ENCODE measurements around the gene BAIAP2L1.
"Not testable (repeated sequence)": the region's sequence is repeated elsewhere in the genome, so short reads cannot be mapped to it uniquely, and the experiment has no call there.

The BAIAP2L1 gene

GRCh38 chr7:98321301-98321700 is 79.6 kb downstream of the BAIAP2L1 start:
- Histone ChIP-seq H3K9me2 (replicated peaks; ENCODE audit: insufficient read depth, low read length) (no peaks in the 10 kb centered on the region), H4K20me1 (ENCODE audit: insufficient read depth, low read length) (no peaks in the 10 kb centered on the region), H3K4me1 (ENCODE audit: low read length) (no peaks in the 10 kb centered on the region), H3K36me3 (replicated peaks; ENCODE audit: insufficient read depth, low read length) (no peaks in the 10 kb centered on the region), H3K27ac (ENCODE audit: low read length) (no peak overlapping the region), H3F3A (ENCODE audit: insufficient read depth, low read length) (no peaks in the 10 kb centered on the region), H3K9ac (ENCODE audit: low read length) (no peak overlapping the region), H3K27me3 (replicated peaks; ENCODE audit: insufficient read depth, low read length) (no peaks in the 10 kb centered on the region), H3K79me2 (ENCODE audit: low read length) (peaks cover 30% of the 10 kb centered on the region), H3K4me2 (ENCODE audit: low read depth, low read length) (no peak overlapping the region), H3K4me3 (ENCODE audit: low read length) (no peak overlapping the region), H3K9me3 (replicated peaks; ENCODE audit: insufficient read depth, low read length) (no peaks in the 10 kb centered on the region), H2AFZ (ENCODE audit: low read length) (no peak overlapping the region)
- no peak for TF ChIP-seq EZH2 (optimal IDR thresholded peaks at IDR 0.05; ENCODE audit: low read depth, low read length)
- no peak for TF ChIP-seq EZH2phosphoT487 (IDR thresholded peaks at IDR 0.05; ENCODE audit: low read length)
- no peak for TF ChIP-seq CTCF (IDR thresholded peaks at IDR 0.05; ENCODE audit: low read length)
- DNase-seq, result no peak

DNA sequence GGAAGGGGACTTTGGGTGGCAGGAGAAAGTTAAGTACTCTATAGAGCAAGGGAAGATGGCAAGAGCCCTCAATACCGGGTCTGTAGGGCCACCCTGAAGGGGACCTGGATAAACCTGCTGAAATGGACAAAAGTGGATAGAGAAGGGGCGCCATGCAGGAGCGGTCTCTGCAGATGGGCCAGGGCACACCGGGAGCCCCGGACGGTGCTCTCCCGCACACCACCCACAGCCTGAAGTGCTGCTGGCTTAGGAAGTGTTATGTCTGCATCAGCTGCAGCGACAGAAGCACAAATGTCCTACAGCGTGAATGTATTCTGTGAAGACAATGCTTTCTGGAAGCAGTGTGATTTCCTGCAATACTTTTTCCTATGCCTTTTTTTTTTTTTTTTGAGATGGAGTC is 81.7 kb downstream of the BAIAP2L1 start:
- Histone ChIP-seq H4K20me1 (ENCODE audit: insufficient read depth, low read length) (no peaks in the 10 kb centered on the region), H3K9me2 (replicated peaks; ENCODE audit: insufficient read depth, low read length) (no peaks in the 10 kb centered on the region), H3K27ac (ENCODE audit: low read length) (no peak overlapping the region)

DNA sequence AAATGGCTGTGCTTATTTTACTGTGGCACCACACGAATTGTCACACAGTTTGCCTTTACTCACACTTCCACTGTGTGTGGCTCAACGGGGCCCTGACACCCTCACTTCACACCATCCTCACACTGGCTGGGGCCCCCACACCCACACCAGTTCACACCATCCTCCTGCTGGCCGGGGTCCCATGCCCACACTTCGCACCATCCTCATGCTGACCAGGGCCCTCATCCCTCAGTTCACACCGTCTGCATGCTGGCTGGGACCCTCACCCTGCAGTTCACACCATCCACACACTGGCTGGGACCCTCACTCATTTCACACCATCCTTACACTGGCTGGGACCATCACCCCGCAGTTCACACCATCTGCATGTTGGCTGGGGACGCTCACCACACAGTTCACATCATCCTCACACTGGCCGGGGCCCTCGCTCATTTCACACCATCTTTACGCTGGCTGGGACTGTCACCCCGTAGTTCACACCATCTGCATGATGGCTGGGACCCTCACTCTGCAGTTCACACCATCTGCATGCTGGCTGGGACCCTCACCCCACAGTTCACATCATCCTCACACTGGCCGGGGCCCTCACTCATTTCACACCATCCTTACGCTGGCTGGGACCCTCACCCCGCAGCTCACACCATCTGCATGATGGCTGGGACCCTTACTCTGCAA is 83.4 kb downstream of the BAIAP2L1 start:
- Histone ChIP-seq H3K9me3 (replicated peaks; ENCODE audit: insufficient read depth, low read length) (no peaks in the 10 kb centered on the region), H3K9ac (ENCODE audit: low read length) (no peak overlapping the region), H3K9me2 (replicated peaks; ENCODE audit: insufficient read depth, low read length) (no peaks in the 10 kb centered on the region), H3K27ac (ENCODE audit: low read length) (no peak overlapping the region), H3K4me2 (ENCODE audit: low read depth, low read length) (no peak overlapping the region), H3K79me2 (ENCODE audit: low read length) (peaks cover 9% of the 10 kb centered on the region), H2AFZ (ENCODE audit: low read length) (no peak overlapping the region), H4K20me1 (ENCODE audit: insufficient read depth, low read length) (no peaks in the 10 kb centered on the region), H3K36me3 (replicated peaks; ENCODE audit: insufficient read depth, low read length) (no peaks in the 10 kb centered on the region), H3K27me3 (replicated peaks; ENCODE audit: insufficient read depth, low read length) (no peaks in the 10 kb centered on the region), H3K4me1 (ENCODE audit: low read length) (no peaks in the 10 kb centered on the region), H3K4me3 (ENCODE audit: low read length) (no peak overlapping the region), H3F3A (ENCODE audit: insufficient read depth, low read length) (no peaks in the 10 kb centered on the region)
- no peak for DNase-seq
- TF ChIP-seq EZH2phosphoT487 (IDR thresholded peaks at IDR 0.05; ENCODE audit: low read length) (no peak), CTCF (IDR thresholded peaks at IDR 0.05; ENCODE audit: low read length) (no peak), EZH2 (optimal IDR thresholded peaks at IDR 0.05; ENCODE audit: low read depth, low read length) (no peak)

More for the DNA sequence above, 81.7 kb downstream of the BAIAP2L1 start:
- H3K9ac ChIP-seq (ENCODE audit: low read length), result no peak overlapping the region
- no peaks in the 10 kb centered on the region for H3F3A ChIP-seq (ENCODE audit: insufficient read depth, low read length)
- H3K4me2 ChIP-seq (ENCODE audit: low read depth, low read length), result no peak overlapping the region
- H3K4me1 ChIP-seq (ENCODE audit: low read length), result no peaks in the 10 kb centered on the region
- TF ChIP-seq EZH2phosphoT487 (IDR thresholded peaks at IDR 0.05; ENCODE audit: low read length) (no peak), EZH2 (optimal IDR thresholded peaks at IDR 0.05; ENCODE audit: low read depth, low read length) (no peak), CTCF (IDR thresholded peaks at IDR 0.05; ENCODE audit: low read length) (no peak)
- H3K4me3 ChIP-seq (ENCODE audit: low read length), result no peak overlapping the region
- H3K79me2 ChIP-seq (ENCODE audit: low read length), result peaks cover 18% of the 10 kb centered on the region
- no peak overlapping the region for H2AFZ ChIP-seq (ENCODE audit: low read length)
- no peaks in the 10 kb centered on the region for H3K9me3 ChIP-seq (replicated peaks; ENCODE audit: insufficient read depth, low read length)
- H3K36me3 ChIP-seq (replicated peaks; ENCODE audit: insufficient read depth, low read length), result no peaks in the 10 kb centered on the region
- no peak for DNase-seq
- no peaks in the 10 kb centered on the region for H3K27me3 ChIP-seq (replicated peaks; ENCODE audit: insufficient read depth, low read length)

- not testable (repeated sequence) for H3K4me2 ChIP-seq (ENCODE audit: low read depth, low read length); H3K36me3 ChIP-seq (replicated peaks; ENCODE audit: insufficient read depth, low read length); H3F3A ChIP-seq (ENCODE audit: insufficient read depth, low read length); H3K27ac ChIP-seq (ENCODE audit: low read length); H3K4me3 ChIP-seq (ENCODE audit: low read length); H4K20me1 ChIP-seq (ENCODE audit: insufficient read depth, low read length); H2AFZ ChIP-seq (ENCODE audit: low read length); H3K79me2 ChIP-seq (ENCODE audit: low read length); H3K9me3 ChIP-seq (replicated peaks; ENCODE audit: insufficient read depth, low read length); H3K9me2 ChIP-seq (replicated peaks; ENCODE audit: insufficient read depth, low read length); H3K27me3 ChIP-seq (replicated peaks; ENCODE audit: insufficient read depth, low read length); H3K9ac ChIP-seq (ENCODE audit: low read length); DNase-seq; H3K4me1 ChIP-seq (ENCODE audit: low read length)
Observed at GRCh38 chr7:98315994-98316527, 84.8 kb downstream of the BAIAP2L1 start.
